Activated CD8-positive, alpha-beta memory T cell treated with anti-CD3 and anti-CD28 coated beads, Interleukin-2, amount 50 U/mL, for 1 hour (primary cell): ENCODE data around the gene PLXNA2.

Experiments
- DNase-seq: peaks from one replicate; pipeline ENCODE4 v3.0.0-alpha.2; 2020; ENCODE audit errors: extremely low read depth

PLXNA2 gene

DNA sequence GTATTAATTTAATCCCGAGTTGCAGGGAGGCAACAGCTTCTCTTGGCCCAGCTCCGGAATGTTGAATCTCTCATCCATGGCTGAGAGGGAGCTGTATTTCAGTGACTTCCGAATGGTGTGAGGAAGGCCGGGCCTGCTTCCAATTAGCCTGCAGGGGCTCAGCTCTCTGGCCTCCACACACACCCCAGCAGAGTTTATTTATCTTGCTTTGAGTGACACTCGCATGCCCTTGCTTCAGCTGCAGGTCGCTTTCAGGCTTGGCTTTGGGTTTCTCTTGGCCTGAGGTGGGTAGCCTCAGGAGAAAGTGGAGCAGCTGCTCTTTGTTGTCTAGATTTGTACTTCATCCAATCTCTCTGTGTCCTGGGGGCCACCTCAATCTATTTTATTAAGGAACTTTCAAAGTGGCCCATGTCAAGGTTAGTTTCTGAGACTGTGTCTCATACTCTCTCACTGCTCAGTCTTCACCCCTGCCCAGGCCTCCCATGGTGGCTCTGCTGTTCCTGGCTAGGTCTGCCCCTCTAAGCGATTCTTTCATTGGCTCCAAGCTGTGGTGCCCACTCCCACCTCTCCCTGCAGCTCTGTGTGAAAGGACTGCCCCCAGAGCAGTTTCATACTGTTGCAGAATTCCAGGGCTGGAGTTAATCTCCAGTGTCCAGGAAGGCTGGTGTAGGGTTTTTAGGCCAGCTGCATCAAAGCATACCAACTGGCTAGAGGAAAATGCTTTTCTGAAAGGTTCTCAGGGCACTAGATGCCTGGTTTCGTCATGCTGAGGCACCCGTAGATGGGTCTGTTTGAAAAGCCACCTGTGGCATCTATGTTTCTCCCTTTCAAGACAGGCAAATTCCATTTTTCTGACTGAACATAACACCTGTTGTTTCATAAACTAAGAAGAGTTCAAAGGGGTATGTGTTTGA, 153.5 kb downstream of the PLXNA2 start:
- DNase-seq: no peak

DNA sequence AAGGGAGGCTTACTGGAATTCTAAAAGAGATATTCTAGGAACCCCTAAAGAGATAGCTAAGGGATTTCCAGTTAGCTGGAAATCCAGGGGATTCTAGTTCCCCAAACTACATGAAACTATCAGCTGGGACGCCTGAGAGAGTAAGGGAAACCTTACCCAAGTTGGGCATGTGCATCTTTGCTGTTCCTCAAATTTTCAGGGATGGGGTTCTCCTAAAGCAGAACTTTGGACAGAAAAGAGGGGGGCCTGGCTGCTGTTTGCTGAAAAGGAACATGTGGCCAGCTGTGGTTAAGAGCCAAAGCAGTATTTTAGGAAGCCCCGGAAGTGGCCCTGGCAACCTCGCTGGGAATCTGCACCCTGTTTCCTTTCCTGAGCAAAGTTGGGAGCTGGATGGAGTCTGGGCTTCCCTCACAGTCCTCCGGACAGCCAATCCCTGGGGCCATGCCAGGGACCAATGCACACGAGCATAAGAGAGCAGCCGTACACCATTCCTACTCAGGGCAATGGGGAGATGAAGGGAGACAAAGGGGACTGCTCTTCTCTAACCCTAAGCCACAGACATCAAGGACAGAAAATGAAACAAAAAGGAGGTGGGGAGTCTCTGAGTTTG, 154.3 kb downstream of the PLXNA2 start:
- DNase-seq: no peak

DNA sequence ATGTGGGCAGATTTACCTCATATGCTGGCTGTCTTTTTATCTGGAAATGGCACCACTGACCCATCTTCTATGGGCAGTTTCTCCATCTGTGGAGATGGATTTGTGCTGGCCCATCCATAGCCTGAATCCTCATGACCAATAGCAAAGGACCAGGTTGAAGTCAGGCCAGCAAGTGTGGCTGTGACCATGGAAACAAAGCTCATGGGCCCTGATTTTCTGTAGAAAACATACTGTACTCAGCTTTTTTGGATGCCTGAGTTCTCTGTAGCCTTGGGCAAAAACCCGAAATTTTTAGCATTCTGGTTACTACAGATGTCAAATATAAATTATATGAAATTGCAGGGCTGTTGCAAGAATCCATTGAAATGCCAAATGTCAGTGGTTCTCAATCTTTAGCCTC, 155.0 kb downstream of the PLXNA2 start:
- no peak for DNase-seq

DNA sequence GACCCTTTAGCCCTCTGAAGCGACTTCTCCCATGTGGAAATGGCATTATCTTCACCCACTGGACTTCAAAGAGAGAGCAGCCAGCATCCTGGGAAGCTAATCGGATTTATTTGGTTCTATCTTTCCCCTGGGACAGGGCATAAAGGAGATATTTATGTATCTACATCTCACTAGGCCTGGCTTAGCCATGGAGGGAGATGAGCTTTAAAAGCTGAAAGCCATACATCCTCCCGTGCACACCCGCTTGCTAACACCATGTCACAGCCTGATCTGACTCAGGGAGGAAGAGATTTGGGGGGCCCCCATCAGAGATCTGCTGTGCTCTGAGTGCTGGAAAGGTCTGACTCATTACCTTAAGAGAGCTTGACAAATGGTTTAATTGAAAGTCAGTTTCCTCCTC, 155.9 kb downstream of the PLXNA2 start:
- no peak for DNase-seq

DNA sequence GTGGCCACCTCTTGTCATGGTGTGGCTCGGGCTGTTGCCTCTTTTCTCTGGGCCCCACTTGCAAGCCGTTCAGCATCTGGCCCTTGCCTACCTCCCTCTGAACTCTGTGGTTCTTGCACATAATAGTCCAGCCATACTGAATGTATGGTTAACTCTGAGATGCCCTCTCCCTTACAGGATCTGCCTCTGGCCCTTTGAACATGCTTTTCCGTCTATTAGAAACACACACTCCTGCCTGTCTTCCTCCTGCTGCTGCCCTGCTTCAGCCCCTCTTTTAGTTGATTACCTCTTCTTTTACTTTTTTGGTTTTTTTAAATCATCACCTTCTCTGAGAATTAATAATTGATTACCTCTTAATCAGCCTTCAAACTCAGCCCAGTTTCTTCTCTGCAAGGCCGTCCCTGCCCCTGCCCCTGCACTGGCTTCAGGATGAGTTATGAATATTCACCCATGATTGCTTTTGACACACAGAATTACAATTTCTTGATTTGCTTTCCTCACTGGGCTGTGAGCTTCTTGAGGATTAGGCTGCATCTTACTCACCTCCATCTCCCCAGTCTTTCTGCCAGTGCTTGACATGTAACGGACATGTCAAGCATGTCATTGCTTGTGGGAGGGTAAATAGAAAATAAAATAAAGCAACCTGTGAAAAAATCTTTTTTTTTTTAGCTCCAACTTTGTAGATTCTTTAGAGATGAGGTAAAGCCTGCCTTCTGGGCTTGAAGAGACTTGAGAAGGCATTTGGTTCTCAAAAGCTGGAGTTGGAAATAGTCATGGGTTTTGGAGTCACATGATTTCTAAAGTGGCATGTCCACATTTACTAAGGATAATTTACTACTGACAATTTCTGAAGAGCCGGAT, 158.3 kb downstream of the PLXNA2 start:
- DNase-seq: no peak

DNA sequence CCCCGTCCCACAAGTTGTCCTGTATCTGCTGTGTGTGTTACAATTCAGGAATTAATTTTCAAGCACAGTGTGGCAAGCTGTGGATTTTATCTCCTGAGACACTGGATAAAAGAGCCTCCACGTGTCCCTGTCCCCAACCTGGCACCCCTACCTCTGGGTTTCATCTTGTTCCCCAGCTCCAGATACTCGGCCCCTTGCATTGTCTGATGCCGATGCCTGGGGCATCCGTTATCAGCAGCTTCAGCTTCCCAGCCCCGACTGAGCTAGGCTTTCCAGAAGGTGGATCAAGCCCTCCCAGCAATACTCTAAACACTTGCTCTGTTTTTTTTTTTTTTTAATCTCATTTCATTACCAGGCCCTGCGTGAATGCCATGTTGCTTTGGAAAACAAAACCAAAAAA, 159.4 kb downstream of the PLXNA2 start:
- no peak for DNase-seq

DNA sequence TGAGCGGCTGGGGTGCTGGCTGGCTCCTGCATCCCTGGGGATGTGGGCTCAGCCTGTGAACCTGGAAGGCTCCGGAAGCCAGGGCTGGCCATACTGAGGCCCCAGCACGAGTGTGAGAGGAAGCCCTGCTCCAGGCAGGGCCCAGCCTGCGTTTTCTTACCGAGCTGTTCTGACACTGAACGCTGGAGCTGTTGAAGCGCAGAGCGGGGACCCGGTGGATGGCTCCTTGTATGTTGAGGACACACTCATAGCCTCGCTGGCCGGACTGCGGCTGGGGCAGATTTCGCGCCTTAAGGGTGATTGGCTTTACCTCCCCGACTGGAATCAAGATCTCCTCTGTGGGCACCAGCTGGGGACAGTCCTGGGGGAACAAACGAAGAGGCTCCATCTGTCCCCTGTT, 160.0 kb downstream of the PLXNA2 start:
- no peak for DNase-seq

DNA sequence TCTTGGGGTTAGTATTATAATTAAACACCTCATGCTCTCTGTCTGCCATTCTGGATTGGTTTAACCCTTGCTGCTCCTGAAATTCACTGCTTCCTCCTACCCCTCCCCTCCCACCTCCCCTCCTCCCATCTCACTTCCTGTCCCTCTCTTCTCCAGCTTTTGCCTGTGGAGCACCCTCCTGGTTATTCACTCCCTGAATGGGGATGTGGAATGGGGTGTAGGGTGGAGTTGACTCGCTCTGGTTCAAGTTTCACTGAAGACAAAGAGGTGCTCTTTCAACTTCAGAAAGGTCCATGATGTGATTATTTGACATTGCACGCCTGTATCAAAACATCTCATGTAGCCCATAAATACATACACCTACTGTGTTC, 160.5 kb downstream of the PLXNA2 start:
- no peak for DNase-seq

DNA sequence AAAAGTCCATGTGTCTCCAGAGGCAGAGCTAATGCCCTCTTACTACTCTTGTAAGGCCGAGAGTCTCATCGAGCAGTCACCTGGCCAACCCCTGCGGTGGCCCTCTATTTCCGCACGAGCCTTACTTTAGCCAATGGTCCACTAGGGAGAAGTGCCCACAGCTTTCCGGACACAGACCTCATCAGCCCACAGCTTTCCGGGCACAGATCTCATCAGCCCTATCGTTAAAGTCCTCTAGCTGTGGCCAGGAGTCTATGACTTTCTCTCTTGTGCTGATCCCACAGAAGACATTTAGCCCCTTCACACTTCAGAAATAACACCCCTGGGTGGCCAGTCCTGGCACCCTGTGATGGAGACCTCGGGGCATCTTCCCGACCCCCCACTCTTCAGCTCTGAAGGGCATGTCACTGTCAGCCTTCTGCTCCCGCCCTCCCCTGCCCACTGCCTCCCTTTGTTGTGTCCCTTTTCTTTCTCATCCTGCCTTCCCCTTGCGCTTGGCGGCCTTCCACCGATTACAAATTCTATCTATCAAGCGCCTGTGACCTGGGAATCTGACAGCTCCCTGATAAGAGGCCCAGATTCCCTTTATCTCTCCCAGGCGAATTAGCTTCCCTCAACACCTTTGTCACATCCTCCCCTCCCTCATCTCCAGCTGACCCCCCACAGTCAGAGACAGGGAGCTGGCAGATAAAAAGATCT, 161.0 kb downstream of the PLXNA2 start:
- DNase-seq: no peak

DNA sequence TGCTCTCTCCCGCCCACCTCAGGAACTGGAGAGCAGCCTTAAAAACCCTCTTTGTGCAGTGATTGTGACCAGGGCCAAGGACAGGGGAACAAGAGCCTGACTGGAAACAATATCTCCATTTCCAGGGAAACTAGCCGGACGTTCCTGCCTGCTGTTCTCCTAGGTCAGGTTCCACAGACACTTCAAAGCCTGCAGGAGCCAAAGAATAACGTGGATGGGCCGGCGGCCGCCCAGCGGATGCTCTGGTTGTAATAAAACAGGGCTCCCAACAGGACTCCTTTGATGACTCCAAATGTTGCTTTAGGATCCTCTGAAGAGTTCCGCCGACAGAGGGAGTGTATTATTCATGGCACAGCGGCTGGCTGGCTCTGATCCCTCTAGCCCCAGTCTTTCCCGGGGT, 162.2 kb downstream of the PLXNA2 start:
- no peak for DNase-seq

DNA sequence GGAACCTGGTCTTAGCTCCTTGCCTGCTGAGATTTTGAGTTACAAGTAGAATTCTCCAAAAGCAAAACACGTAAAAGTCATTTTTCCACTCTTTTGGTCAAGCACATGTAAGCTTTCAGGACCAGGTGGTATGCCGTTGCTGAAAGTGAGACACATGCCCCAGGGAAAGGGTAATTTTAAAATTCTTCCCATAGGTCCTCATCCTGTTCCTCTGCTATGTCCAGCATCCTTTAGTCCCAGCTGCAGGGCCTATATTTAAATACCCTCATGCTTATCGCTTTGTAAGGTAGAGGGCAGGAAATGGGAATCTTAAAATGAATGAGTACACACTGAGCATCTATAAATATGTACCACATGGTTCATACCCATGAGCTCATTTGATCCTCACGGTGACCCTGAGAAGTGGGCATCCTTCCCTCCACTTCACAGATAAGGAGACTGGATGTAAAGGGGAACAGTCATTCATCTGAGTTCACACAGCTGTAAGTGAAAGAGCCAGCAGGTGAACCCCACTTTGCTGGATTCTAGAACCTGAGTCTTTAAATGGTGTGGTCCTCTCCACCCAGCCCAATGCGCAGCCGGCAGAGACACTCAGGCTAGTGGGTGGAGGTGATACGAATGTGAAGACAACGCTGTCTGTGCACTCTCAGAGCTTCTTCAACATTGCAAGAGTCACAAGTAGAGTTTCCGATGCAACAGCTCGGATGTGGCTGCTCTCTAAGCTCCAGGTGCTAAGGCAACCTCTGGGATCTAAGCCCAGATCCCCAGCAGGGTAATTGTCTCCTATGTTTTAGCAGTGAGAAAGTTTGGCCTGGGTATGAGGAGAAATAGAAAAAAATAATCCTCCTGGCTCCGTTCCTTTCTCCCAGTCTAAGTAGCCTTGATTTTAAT, 163.5 kb downstream of the PLXNA2 start:
- no peak for DNase-seq

DNA sequence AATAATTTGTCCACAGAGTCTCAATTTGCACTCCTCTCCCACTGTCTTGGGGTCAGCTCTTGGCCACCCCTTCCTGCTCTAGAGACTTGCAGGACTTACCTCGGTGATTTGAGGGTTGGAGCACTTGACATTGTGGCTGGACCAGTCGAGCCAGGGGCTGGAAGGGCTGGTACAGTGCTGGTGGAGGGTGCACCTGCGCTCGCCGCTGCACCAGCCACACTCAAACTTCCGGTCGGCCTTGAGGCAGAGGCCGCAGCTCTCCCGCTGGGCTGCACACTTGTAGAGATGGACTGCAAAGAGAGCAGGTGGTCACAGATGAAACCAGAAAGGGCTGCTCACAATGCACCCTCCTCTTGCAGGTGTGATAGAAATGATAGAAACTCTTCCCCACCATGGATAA, 165.0 kb downstream of the PLXNA2 start:
- DNase-seq: no peak

DNA sequence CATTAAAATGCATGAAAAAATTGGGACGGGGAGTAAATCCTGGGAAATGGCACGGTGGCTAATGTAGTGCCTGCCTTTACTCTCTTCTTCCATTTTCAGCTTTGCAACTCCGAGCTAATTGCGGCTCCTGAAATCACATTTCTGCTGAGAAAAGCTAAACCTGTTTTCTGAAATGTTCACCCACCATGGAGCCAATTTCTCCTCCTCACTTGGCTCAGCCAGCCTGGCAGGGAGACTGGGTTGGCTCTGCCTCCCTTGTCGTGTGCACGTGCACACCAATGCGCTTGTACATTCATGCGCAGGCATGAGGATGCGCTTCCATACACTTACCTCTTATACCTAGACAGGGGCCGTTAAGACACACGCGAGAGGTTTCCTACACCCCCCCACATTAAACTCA, 165.4 kb downstream of the PLXNA2 start:
- DNase-seq: no peak

DNA sequence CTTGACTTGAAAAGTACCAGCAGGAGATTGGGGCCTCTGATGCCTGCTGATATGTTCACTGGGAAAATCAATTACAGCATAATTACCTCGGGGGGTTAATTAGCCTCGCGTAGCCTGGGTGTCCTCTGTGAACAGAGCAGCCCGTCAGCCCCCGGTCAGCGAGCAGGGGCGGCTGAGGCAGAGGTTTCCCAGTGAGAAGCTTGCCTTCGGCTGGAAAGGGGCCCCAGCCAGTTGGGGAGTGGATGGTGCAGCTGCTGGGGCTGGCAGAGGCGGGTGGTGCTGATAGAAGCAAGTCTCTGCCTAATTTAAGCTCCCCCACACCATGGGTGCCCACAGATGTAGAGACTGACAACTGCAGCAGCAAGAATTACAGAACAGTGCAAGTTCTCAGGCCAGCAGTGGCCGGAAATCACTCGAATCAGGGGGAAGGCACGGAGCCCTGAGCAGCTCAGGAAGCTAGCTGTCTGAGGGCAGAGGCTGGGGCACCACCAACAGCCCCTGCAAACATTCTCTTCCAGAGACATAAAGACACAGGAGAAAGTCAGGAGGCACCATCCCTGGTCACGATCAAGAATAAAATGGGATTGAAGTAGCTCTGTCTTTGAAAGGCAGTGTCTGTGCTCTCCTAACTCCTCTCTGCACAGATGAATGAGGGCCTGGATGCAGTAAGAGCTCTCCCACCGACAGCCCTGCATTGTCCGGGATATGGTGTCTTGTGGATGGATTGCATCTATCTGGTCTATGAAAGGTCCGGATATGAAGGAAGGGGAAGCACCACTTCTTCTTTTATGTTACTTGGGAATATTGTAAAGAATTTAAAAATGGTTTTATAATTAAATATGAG, 166.7 kb downstream of the PLXNA2 start:
- no peak for DNase-seq

DNA sequence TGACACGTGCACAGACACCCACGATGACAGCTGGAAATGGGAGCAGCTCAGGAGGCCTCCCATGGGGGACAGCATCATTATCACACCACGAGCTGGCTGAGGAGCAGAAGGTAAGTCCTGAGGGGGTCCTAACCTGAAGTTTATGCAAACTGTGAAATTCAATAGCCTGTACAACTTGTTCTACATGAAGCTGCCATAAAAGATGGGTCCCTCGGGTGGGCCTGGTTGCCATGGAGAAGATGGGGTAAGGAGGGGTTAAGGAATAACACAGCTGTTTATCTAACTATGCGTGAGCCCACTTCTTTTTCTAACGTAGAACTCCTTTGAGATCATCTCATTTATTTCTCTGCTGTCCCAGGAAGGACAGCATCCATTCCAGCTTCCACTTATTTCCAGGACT, 169.8 kb downstream of the PLXNA2 start:
- DNase-seq: no peak

DNA sequence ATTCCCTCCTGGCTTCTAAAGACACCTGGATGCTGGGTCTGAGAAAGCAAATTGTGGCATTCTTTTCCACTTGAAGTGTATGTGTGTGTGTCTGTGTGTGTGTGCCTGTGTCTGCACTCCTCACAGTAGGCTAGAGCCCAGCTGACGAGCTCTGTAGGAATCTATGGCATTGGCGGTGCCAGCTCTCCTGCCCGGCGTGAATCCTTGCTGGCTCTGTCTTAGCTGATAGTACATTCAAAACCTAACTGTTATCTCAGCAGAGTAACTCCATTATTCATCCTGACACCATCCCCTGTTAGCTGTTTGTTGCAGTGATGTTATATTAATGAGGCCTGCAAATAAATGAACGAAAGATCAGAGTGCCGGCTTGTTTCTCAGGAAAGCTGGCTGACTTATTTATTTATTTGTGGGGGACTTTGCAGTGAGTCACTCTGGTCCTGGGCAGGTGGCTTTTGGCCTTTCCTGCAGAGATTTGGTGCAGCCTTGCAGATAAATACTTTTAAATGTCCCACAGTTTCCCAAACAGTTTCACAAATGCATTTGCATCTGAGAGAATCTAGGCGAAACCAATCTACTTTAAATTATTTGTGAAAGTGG, 172.7 kb downstream of the PLXNA2 start:
- DNase-seq: no peak

DNA sequence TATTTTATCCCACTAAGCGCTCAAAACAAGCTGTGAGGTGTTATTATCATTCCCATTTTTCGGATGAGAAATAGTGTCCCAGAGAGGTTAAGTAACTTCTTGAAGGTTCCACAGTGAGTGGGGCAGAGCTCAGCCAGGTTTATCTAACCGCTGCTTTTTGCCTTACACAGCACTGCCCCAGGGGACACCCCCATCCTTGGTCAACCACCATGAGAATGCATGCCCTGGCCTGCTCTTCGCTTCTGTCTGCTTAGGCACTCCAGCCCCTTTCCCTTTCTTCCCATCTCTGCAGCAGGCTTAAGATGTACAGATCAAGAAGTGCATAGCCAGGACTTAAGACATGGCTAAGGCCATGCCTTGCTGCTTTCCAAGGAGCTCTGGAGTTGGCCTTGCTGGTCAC, 174.3 kb downstream of the PLXNA2 start:
- no peak for DNase-seq

DNA sequence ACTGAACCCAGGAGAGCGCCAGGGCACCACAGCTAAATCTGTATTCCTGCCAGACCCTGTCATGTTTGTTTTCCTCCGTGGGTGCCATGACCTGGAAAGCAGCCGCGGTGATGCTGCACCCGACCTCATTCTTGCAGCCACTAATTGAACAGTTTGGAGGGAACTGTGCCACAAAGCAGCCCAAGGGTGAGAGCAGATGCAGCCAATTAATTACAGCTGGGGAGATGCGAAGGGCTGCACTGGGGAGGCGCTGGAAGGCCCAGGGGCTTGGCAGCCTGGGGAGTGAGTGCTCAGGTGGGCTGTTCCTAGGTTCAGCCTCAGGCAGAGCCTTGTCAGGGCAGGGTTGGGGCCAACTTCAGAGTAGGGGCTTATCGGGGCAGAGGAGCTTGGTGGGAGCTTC, 174.9 kb downstream of the PLXNA2 start:
- DNase-seq: no peak

DNA sequence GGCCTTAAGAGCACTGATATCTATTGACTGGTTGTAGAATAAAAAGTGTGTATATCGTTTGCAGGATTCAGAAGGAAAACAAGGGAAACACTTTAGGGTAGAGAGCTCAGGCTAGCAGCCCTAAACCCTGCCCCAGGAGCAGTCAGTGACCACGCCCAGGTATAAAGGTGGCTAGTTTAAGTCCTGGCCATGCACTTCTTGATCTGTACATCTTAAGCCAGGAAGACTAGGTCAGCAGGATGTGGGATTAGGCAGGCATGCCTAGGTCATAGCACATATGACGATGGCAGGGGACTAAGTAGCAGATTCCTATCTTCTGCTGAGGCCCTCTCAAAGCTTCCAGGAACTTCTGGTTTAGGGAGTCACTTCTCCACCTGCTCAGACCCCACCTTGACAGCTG, 175.3 kb downstream of the PLXNA2 start:
- DNase-seq: no peak

DNA sequence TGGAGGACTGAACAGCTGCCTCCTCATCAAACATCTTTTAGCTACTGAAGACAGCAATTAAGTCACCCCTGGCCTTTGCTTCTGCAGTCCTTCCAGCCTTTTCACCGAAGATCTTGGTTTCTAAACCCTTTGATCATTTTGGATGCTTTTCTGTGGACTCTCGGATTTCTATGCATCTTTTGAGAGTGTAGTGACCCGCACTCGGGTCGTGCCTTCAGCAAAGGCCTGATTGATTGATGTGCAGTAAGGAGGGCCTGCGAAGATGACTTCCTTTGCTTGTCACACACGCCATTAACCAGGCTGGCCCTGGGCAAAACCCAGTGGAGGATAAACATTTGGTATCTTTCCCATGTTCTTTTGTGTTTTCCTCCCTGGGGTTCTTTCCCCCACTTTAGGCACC, 175.8 kb downstream of the PLXNA2 start:
- no peak for DNase-seq
